D721Med (cell line): ENCODE results near the gene CNTNAP2.

Experiments
- DNase-seq: peaks from one replicate; pipeline ENCODE4 v3.0.0; 2011; ENCODE audit warnings: low spot score; ENCODE audit not compliant: insufficient read length
- FAIRE-seq: peaks from 2 replicates; lab custom pipeline; 2011; peaks lifted over from hg19 to GRCh38; lab: Jason Lieb, UNC
- TF ChIP-seq, protein P1 (sequence below): IDR thresholded peaks from 2 replicates; pipeline ENCODE4 v1.5.1; 2012; ENCODE audit warnings: mild to moderate bottlenecking, control low read depth; ENCODE audit not compliant: insufficient read depth; ENCODE audit errors: missing control alignments

CNTNAP2 gene

DNA sequence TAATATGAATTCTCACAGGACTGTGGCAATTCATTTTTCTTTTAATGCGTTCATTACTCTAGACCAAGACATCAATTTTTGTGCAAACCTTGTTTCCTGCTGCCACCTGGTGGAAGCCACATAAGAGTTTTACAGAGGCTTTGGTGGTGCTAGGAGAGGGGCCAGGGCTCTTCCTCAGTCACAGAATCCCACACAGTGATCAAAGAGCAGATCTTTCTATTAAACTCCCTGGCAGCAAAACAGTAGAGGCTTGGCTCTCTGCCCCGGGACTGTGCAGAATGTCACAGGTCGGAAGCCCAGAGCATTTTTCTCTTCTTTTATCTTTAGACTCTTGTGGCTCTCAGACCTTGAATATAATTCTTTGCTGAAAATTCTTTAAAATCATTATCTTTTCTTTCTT, 1967.5 kb downstream of the CNTNAP2 start:
- no peak for DNase-seq
- FAIRE-seq: peak; percentile 74
- TF ChIP-seq, protein P1, sequence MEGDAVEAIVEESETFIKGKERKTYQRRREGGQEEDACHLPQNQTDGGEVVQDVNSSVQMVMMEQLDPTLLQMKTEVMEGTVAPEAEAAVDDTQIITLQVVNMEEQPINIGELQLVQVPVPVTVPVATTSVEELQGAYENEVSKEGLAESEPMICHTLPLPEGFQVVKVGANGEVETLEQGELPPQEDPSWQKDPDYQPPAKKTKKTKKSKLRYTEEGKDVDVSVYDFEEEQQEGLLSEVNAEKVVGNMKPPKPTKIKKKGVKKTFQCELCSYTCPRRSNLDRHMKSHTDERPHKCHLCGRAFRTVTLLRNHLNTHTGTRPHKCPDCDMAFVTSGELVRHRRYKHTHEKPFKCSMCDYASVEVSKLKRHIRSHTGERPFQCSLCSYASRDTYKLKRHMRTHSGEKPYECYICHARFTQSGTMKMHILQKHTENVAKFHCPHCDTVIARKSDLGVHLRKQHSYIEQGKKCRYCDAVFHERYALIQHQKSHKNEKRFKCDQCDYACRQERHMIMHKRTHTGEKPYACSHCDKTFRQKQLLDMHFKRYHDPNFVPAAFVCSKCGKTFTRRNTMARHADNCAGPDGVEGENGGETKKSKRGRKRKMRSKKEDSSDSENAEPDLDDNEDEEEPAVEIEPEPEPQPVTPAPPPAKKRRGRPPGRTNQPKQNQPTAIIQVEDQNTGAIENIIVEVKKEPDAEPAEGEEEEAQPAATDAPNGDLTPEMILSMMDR: peak; percentile 89

DNA sequence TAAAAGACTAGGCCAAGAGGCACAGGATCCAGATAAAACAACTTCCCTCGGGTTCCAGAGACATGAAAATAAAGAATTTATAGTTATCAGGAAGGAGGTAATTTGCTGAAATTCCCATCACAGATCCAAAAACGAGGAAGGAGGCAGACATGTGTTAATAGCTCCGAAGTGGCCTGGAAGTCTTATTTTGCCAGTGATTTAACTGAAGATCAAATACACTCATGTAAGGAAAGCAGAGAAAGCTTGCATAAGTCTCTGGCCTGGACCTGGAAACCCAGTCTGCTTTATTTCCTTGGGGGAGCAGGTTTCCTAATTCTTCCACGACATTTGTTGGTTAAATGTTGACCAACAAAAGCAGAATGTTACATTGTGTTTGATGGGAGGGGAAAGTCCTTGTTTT, 1975.3 kb downstream of the CNTNAP2 start:
- DNase-seq: no peak
- FAIRE-seq: no peak
- TF ChIP-seq, protein P1: no peak

DNA sequence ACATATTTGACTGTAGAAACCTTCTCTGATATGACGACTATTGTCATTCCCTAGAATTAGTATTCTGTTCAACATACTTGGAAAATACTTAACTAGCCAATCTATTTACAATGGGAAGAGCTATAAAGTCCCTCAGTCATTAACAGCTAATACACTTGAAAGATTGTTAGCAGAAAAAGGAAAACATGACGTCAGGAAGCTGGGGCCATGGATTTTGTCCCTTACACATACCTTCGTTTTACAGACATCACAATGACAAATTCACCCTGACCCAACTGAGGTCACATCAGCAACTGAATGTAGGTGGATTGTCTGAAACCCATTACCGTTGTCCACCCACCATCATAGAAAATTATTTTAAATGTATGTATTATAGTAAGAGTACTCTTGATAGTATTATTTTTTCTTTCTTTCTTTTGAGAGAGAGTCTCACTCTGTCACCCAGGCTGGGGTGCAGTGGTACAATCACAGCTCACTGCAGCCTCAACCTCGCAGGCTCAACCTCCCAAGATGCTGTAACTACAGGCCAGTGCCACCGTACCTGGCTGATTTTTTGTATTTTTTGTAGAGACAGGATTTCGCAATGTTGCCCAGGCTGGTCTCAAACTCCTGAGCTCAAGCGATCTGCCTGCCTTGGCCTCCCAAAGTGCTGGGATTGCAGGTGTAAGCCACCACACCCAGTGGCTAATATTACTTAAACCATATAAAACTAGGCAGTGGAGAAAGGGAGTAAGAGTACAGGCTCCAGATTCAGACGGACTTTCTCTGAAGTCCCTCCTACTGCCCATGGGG, 1977.0 kb downstream of the CNTNAP2 start:
- FAIRE-seq (no peak), DNase-seq (no peak)
- TF ChIP-seq, protein P1: no peak

DNA sequence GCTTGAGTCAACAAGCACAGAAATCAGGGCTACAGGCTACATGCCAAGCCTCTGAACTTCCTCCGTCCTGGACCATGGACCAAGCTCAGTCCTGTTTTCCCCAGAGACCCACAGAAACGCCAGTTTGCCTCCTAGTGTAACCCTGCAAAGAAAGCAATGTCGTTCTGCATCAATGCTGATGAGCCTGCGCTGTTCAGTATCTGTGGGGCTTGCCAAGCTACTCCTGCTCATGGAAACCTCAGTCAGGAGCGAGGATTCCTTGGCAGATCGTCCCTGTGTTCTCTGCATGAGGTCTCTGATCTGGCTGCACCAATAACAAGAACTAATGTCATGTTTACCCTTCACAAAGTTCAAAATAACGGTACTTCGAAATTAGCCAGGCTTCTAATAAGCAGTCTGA, 1978.5 kb downstream of the CNTNAP2 start:
- DNase-seq (no peak), FAIRE-seq (no peak)
- TF ChIP-seq, protein P1: no peak

DNA sequence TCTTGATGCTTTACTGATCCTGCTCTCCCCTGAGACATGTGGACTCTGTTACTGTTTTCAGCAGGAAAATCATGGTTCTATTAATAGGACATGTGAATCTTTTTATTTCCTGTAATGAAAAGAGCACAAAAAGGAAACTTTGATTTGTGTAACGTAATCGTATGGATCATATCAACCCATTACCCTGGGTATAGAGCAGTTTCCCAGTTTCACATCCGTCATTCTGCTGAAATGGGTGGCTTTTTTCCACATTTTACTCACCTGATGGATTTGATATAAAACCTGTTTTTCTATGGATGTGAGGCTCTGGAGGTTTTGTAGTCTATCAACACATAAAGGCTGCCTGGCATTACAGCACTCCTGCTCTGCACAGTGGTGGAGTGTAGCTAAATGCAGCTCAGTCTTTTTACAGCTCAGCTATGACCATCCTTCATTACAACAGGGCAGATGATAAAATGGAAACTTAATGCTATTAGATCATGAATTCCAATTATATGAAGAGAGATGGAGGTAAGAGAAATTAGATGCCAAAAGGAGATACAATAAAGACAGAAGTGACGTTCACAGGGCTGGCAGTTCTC, 1987.6 kb downstream of the CNTNAP2 start:
- no peak for DNase-seq
- FAIRE-seq: no peak
- TF ChIP-seq, protein P1: no peak

DNA sequence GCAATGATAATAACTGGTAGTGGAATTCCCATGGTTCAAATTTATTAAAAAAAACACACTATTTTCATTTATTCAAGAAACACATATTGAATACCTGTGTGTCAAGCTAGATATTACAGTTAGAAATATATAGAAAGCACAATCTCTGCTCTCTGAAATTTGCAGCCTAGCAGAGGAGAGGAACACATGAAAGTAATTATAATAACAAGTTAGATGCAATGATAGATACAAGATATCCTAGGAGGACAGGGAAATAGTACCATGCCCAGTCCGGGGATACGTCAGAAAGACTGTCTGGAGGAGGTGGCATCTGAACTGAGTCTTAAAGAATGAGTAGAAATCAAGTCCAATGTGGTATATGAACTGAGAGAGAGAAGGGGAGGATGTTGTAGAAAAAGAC, 1988.3 kb downstream of the CNTNAP2 start:
- DNase-seq (no peak), FAIRE-seq (no peak)
- TF ChIP-seq, protein P1: no peak

DNA sequence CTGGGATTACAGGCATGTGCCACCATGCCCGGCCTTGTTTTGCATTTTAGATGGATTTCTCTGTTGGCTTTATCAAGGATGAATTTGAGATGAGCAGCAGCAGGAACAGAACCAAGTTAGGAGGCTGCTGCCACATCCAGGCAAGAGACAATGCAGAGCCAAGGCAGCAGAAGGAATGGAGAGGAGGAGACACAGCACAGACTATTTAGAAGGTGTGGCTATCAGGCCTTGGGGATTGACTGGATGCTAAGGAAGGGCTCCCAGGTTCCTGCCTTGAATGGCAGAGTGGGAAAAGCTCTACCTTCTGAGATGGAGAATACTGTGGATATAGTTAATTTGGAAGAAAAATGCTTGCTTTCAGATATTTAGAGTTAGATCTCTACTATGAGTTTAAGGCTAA, 1989.3 kb downstream of the CNTNAP2 start:
- DNase-seq (no peak), FAIRE-seq (no peak)
- TF ChIP-seq, protein P1: no peak
